Umbilical cord (tissue), 2 donors: ENCODE data around the gene MTRF1L. TPM values are rescaled to one million over a fixed set of nuclear protein-coding genes. Genes with fewer than 3 reads are reported as not detected.
"Not testable (repeated sequence)": the region's sequence is repeated elsewhere in the genome, so short reads cannot be mapped to it uniquely, and the experiment has no call there.

Experiments
- DNase-seq: peaks from one replicate; pipeline ENCODE4 v3.0.0-alpha.2; 2015; ENCODE audit warnings: low spot score
- total RNA-seq: library from RNA; depleted of rRNA; stranded (reverse); fragments of >200 nt; gene quantifications from one replicate; pipeline ENCODE4 v1.2.3, GENCODE V29; 2014; ENCODE audit warnings: low replicate concordance; ENCODE audit not compliant: insufficient read depth

MTRF1L gene
- total RNA-seq, 1 donor from 2014 or later: 23.1 TPM

DNA sequence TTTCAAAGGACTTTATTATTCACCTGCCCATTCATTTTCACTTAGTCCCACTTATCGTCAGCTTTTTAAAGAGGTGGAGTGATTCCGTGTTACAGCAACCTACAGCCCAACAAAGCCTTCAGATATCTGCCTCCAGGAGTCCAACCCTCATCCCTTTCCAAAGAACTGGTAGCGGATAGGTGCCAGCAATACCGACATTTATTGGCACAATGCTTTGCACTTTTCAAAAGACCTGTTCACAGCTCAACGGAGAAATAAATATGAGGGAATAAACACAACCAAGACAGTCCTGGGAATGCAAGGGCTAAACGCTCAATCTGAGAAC lies 819 bp upstream of the MTRF1L start:
- no peak for DNase-seq

- peak; percentile 32 for DNase-seq
Observed at GRCh38 chr6:153001767-153002612, 519 bp downstream of the MTRF1L start.

- not testable (repeated sequence) for DNase-seq
Observed at GRCh38 chr6:153000790-153001189, 1.7 kb downstream of the MTRF1L start.

DNA sequence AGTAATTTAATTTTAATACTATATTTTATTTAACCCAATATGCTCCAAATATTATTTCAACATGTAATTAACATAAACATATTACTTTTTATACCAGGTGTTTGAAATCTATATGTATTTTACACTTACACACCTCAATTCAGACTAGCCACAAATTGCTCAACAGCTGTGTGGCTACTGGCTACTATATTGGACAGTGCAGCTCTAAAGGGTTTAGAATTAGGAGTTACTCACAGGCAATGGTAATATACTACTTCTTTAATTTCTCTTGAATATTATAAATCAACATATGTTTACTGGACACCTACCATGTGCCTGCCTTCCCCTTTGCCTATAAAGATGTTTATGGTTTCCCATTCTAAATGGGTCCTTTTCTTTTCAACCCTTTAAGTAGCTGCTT lies 2.3 kb downstream of the MTRF1L start:
- no peak for DNase-seq

- DNase-seq: not testable (repeated sequence)
Observed at GRCh38 chr6:152999538-152999937, 3.0 kb downstream of the MTRF1L start.

DNA sequence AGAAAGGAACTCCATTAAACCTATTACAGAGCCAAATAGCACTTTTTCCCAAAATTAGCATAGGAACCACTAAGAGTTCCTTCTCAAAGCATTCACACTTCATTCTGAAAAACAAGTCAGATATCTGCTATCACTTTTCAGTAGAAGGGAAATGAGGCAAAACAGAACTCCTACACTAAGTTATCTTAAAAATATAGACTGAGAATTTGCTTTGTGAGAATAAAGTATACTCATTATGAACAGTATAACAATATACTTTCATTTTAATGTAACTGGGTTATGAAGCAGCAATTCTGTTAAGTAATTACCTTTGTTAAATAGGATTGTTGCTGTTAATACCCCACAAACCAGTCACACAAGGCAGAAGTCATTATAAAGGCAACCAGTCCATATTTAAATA lies 8.7 kb downstream of the MTRF1L start:
- DNase-seq: no peak

GRCh38 chr6:152993431-152993830 lies 9.1 kb downstream of the MTRF1L start:
- DNase-seq: no peak

DNA sequence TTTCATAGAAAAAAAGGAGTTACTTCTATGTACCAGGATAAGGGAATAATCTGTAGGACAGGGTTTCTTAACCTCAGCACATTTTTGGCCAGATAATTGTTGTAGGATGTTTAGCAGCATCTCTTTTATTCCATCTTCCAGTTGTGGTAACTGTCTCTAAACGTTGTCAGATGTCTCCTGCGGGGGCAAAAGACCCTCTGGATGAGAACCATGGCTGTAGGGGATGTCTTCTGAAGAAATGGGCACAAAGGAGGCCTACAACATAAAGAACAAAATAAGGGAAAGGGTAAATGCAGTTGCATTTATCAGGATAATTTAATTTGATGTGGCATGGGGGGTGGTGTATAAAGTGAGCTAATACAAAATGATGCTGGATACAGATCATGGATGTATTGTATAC lies 15.5 kb downstream of the MTRF1L start:
- no peak for DNase-seq

- DNase-seq: not testable (repeated sequence)
Observed at GRCh38 chr6:152985300-152985699, 17.2 kb downstream of the MTRF1L start.

DNA sequence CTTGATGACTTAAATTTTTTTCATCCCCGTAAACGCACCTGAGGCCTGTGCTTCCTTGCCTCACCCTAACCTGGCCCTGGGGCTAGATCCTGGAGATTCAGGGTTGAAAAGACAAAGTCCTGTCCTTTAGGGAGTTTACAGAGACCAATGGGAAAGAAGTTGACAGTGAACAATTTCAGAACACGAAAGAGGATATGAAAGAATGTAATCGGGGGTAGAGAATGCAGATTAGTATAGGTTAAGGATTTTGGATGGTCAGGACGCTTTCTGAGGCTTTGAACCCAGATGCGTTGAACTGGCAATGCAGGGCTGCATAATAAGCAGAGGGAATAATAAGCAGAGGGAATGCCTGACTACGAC lies 18.0 kb downstream of the MTRF1L start:
- peak; percentile 8 for DNase-seq

GRCh38 chr6:152983637-152984512 lies 18.6 kb downstream of the MTRF1L start:
- DNase-seq: peak; percentile 84

DNA sequence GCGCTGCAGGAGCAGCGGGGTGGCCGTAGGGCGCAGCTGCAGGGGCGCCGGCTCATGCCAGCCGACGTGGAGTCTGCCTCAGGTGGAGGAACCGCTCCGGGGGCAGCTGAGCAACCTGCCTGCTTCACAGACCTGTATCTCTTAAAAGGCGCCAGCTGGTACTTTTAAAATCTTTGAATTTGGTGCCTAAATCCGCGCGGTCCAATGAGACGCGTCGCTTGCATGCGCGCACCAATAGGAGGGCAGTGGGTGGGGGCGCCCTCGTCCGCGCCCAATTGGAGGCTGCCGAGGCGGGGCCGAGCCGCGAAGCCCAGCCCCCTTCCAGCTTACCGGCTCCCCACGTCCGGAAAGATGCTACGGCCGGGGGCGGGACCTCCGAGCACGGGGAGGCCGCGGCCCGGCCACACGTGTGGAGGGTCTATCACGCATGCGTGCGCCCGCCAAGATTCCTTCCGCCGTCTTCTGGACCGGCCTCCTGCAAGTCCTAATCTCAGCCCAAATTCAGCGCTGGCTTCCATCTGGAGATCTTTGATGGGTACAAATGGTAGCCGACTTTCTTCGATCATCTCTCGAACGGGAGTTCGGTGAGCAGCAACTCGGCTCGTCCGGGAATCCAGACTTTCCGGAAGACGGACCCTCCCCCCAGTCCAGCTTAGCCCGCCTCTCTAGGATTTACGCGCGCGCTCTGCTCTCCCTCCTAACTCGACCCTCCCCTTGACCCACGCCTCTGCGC lies 19.4 kb downstream of the MTRF1L start, which contains the start of gene FBXO5:
Gene FBXO5 (minus strand): TSS at position 138 of the 733 bp plus-strand sequence. CDS start 82 bp downstream, at position 56.
- DNase-seq: peak; percentile 99

GRCh38 chr6:152981989-152982903 lies 20.3 kb downstream of the MTRF1L start:
- DNase-seq: no peak

- DNase-seq: no peak
Observed at GRCh38 chr6:152981219-152981618, 21.3 kb downstream of the MTRF1L start.

GRCh38 chr6:152980656-152981055 lies 21.9 kb downstream of the MTRF1L start:
- DNase-seq: no peak

- no peak for DNase-seq
Observed at GRCh38 chr6:152979116-152979515, 23.4 kb downstream of the MTRF1L start.

DNA sequence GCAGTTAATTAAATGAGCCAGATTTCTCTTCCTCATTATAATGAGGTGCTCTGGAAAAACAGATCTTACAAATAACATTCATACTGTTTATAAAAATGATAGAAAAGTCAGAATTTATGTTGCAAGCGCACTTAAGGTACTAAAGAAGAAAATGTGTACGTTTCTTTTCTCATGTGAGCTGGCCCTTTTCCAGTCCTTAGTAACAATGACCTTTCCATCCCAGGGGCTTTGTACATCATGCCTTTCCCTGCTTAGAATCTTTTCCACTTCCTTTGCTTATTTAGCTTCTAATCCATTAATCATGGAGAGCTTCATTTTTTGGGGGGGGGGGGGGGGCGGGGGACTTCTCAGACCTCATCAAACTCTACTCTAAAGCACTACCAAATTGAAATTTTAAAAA lies 24.5 kb downstream of the MTRF1L start:
- no peak for DNase-seq

- DNase-seq: no peak
Observed at GRCh38 chr6:152977556-152977955, 25.0 kb downstream of the MTRF1L start.

GRCh38 chr6:152976749-152977148 lies 25.8 kb downstream of the MTRF1L start:
- no peak for DNase-seq

DNA sequence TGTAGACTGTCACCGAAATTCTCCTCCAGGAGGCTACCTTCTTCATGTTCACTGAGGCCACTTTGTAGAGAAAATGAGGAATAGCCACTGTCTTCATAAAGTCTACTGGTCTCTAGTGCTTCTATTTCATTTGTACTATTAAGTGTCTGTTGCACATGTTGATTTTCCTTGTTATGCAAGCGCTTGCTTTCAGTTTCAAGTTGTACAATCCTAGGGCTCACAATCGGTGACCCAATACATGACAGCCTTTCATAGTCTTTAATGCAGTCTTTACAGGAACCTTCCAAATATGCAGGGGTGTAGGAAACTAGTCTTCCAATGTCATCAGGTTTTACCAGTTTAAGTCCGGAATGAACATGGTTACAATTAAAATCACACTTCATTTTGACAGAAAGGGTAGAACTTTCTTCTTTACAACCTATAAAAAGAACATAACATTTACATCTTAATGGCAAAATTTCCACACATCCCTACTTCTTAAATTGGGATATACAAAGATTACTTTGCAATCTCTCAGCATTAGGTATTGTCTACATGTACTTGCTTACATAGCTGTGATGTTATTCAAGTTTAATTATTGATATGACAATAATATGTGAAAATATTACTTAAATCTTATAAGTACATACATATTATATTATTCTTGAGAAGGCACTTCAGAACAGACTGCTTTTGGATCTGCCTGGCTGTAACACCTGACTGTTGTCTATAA lies 27.1 kb downstream of the MTRF1L start:
- no peak for DNase-seq
